H1 (cell line): ENCODE measurements around the gene GNS.

Experiments
- ATF3 ChIP-seq: IDR thresholded peaks from 2 replicates; pipeline ENCODE4 v1.6.1; 2011; ENCODE audit warnings: low read depth, mild to moderate bottlenecking, low read length; ENCODE audit not compliant: insufficient read depth
- CTBP2 ChIP-seq: IDR thresholded peaks from 2 replicates; pipeline ENCODE4 v1.7.0; 2011; ENCODE audit warnings: borderline replicate concordance, mild to moderate bottlenecking, moderate library complexity, mixed read lengths, low read length; ENCODE audit not compliant: insufficient read depth, insufficient read length
- CTCF ChIP-seq, 3 experiments: IDR thresholded peaks; 1 replicate in 2 of 3; 2 replicates in 1 of 3; pipeline versions ENCODE4 v1.5.1 to v1.6.1; 2011; ENCODE audit warnings: low read length in 3 of 3, mild to moderate bottlenecking in 3 of 3, inconsistent platforms in 2 of 3, low read depth in 1 of 3, moderate library complexity in 1 of 3; ENCODE audit not compliant: insufficient read depth in 1 of 3; ENCODE audit errors: control extremely low read depth in 1 of 3
- E2F6 ChIP-seq: IDR thresholded peaks from 2 replicates; pipeline ENCODE4 v1.6.1; 2012; ENCODE audit warnings: inconsistent platforms
- EZH2 ChIP-seq: fragments of 200-600 bp; sonication (generic); IDR thresholded peaks from 2 replicates; pipeline ENCODE4 v1.7.1; 2012; ENCODE audit warnings: low read depth, mild to moderate bottlenecking, moderate library complexity, low read length, inconsistent platforms; ENCODE audit not compliant: severe bottlenecking
- SIN3A ChIP-seq, 2 experiments: IDR thresholded peaks in 1 of 2; conservative IDR thresholded peaks in 1 of 2; 2 replicates each; pipeline ENCODE4 v1.6.1; 2011 to 2012; ENCODE audit warnings: low read length in 2 of 2, improper control_type of control experiment in 1 of 2, low read depth in 1 of 2, mild to moderate bottlenecking in 1 of 2
- TAF1 ChIP-seq: IDR thresholded peaks from 2 replicates; pipeline ENCODE4 v1.6.1; 2011; ENCODE audit warnings: mild to moderate bottlenecking, low read depth, low read length
- TCF12 ChIP-seq: IDR thresholded peaks from 2 replicates; pipeline ENCODE4 v1.6.1; 2011; ENCODE audit warnings: low read depth, mild to moderate bottlenecking, low read length

GRCh38 chr12:64679487-64680001 lies 79.7 kb downstream of the GNS start:
- no peak for TF ChIP-seq CTCF (IDR thresholded peaks at IDR 0.05; ENCODE audit: control extremely low read depth in 1 of 3, insufficient read depth in 1 of 3, low read depth in 1 of 3, low read length in 3 of 3)
- TF ChIP-seq TCF12, result no peak
- TF ChIP-seq EZH2, result no peak
- TF ChIP-seq TAF1, result no peak
- TF ChIP-seq CTBP2, result no peak
- TF ChIP-seq ATF3, result no peak
- no peak for TF ChIP-seq SIN3A (conservative IDR thresholded peaks at IDR 0.05 in 1 of 2, IDR thresholded peaks at IDR 0.05 in 1 of 2; ENCODE audit: low read depth in 1 of 2, low read length in 2 of 2)
- TF ChIP-seq E2F6, result no peak
